Suprapubic skin (tissue), 4 donors: Measurements from ENCODE around the gene REN. TPM values are rescaled to one million over a fixed set of nuclear protein-coding genes. Genes with fewer than 3 reads are reported as not detected.

Experiments
- DNase-seq, 2 donors: peaks; one replicate each; pipeline ENCODE4 v3.0.0-alpha.2; 2019; ENCODE audit warnings: low spot score in 2 of 2
- H3K27ac ChIP-seq: fragments of 200-600 bp; sonication (generic); one replicate; pipeline ENCODE4 v1.5.1; 2019
- H3K27me3 ChIP-seq: fragments of 200-600 bp; sonication (generic); one replicate; pipeline ENCODE4 v1.5.1; 2019
- H3K36me3 ChIP-seq: fragments of 200-600 bp; sonication (generic); one replicate; pipeline ENCODE4 v1.5.1; 2019
- H3K4me1 ChIP-seq: fragments of 200-600 bp; sonication (generic); one replicate; pipeline ENCODE4 v1.5.1; 2019
- H3K4me3 ChIP-seq: fragments of 200-600 bp; sonication (generic); one replicate; pipeline ENCODE4 v1.5.1; 2019; ENCODE audit warnings: mild to moderate bottlenecking
- H3K9me3 ChIP-seq: fragments of 200-600 bp; sonication (generic); one replicate; pipeline ENCODE4 v1.5.1; 2019
- CTCF ChIP-seq, 2 donors: fragments of 200-600 bp in 1 of 2; fragments of 450-650 bp in 1 of 2; sonication (generic) in 1 of 2; IDR thresholded peaks; one replicate each; pipeline ENCODE4 v1.5.1; 2016 to 2019; ENCODE audit warnings: antibody characterized with exemption in 2 of 2, mild to moderate bottlenecking in 1 of 2, moderate library complexity in 1 of 2
- EP300 ChIP-seq: sonication (generic); formaldehyde crosslinking; IDR thresholded peaks from one replicate; pipeline ENCODE4 v1.6.1; 2017; ENCODE audit warnings: antibody characterized with exemption
- POLR2A ChIP-seq, 2 donors: fragments of 450-650 bp; IDR thresholded peaks; one replicate each; pipeline ENCODE4 v1.6.1; 2017; ENCODE audit warnings: antibody characterized with exemption in 2 of 2, mild to moderate bottlenecking in 2 of 2, moderate library complexity in 2 of 2
- POLR2AphosphoS5 ChIP-seq, 3 donors: sonication (generic); formaldehyde crosslinking; IDR thresholded peaks; one replicate each; pipeline ENCODE4 v1.6.1; 2017; ENCODE audit warnings: antibody characterized with exemption in 3 of 3
- WGBS: methylation state at CpG from one replicate; pipeline ENCODE4 v1.1.5; 2018; 5-methylcytosine and 5-hydroxymethylcytosine counted together
- total RNA-seq, 4 donors: library from RNA; depleted of rRNA; stranded (reverse); fragments of >200 nt; gene quantifications; one replicate each; pipeline ENCODE4 v1.1.0, GENCODE V29; 2016

REN gene
- total RNA-seq, 4 donors from 2014 or later, result 0.44 TPM; not detected in 3

- peak overlapping the region; percentile 77 for H3K4me3 ChIP-seq
- DNase-seq, result no peak
- TF ChIP-seq EP300 (no peak), POLR2AphosphoS5 (IDR thresholded peaks at IDR 0.05) (no peak), CTCF (IDR thresholded peaks at IDR 0.05) (no peak), POLR2A (IDR thresholded peaks at IDR 0.05) (no peak)
- H3K36me3 ChIP-seq, result no peaks in the 10 kb centered on the region
- no peaks in the 10 kb centered on the region for H3K9me3 ChIP-seq
- H3K27ac ChIP-seq, result peak overlapping the region; percentile 91
- H3K27me3 ChIP-seq, result no peaks in the 10 kb centered on the region
- WGBS, result 52% methylated on average over 13 of the region's 25 CpGs
- peaks cover 62% of the 10 kb centered on the region for H3K4me1 ChIP-seq
Observed at GRCh38 chr1:204152310-204153044, 13.7 kb downstream of the REN start.

- no peaks in the 10 kb centered on the region for H3K36me3 ChIP-seq
- no peaks in the 10 kb centered on the region for H3K9me3 ChIP-seq
- H3K27ac ChIP-seq, result peak within 1 kb of the TSS; percentile 91
- TF ChIP-seq EP300 (no peak), POLR2AphosphoS5 (IDR thresholded peaks at IDR 0.05) (peak in 1 of 3 donors; percentile 22)
- 2% methylated on average over 26 of the region's 94 CpGs for WGBS
- peak in 1 of 2 donors; percentile 88 for DNase-seq
- H3K4me1 ChIP-seq, result peaks cover 62% of the 10 kb centered on the region
- peak within 1 kb of the TSS; percentile 77 for H3K4me3 ChIP-seq
- H3K27me3 ChIP-seq, result no peaks in the 10 kb centered on the region
Observed at GRCh38 chr1:204151552-204152309, 14.4 kb downstream of the REN start, which contains the start of gene ETNK2. TSS of gene ETNK2 (minus strand) at chr1:204152044. CDS start at chr1:204151852, 192 bp downstream.

- Histone ChIP-seq H3K27me3 (no peaks in the 10 kb centered on the region), H3K36me3 (peaks cover 4% of the 10 kb centered on the region), H3K27ac (peak overlapping the region; percentile 91), H3K9me3 (no peaks in the 10 kb centered on the region), H3K4me3 (peak overlapping the region; percentile 77), H3K4me1 (peaks cover 62% of the 10 kb centered on the region)
- WGBS, result 10% methylated on average over 20 of the region's 33 CpGs
- no peak for DNase-seq
- no peak for TF ChIP-seq POLR2A (IDR thresholded peaks at IDR 0.05)
- peak in 1 of 3 donors; percentile 7 for TF ChIP-seq POLR2AphosphoS5 (IDR thresholded peaks at IDR 0.05)
Observed at GRCh38 chr1:204150702-204151551, 15.2 kb downstream of the REN start.

- Histone ChIP-seq H3K27me3 (no peaks in the 10 kb centered on the region), H3K27ac (peak overlapping the region; percentile 91), H3K4me1 (peaks cover 57% of the 10 kb centered on the region), H3K36me3 (peaks cover 9% of the 10 kb centered on the region), H3K9me3 (no peaks in the 10 kb centered on the region), H3K4me3 (peak overlapping the region; percentile 77)
- 66% methylated on average over 12 of the region's 16 CpGs for WGBS
- no peak for TF ChIP-seq CTCF (IDR thresholded peaks at IDR 0.05)
- no peak for TF ChIP-seq POLR2A (IDR thresholded peaks at IDR 0.05)
- TF ChIP-seq POLR2AphosphoS5 (IDR thresholded peaks at IDR 0.05), result peak in 1 of 3 donors; percentile 71
- no peak for TF ChIP-seq EP300
- no peak for DNase-seq
Observed at GRCh38 chr1:204149635-204150565, 16.2 kb downstream of the REN start.

GRCh38 chr1:204149107-204149506, 17.0 kb downstream of the REN start:
- DNase-seq, result no peak
- 75% methylated on average over 1 of the region's 2 CpGs for WGBS
- H3K27me3 ChIP-seq, result no peaks in the 10 kb centered on the region
- H3K4me3 ChIP-seq, result no peak overlapping the region
- peak overlapping the region; percentile 91 for H3K27ac ChIP-seq
- TF ChIP-seq CTCF (IDR thresholded peaks at IDR 0.05) (no peak), POLR2AphosphoS5 (IDR thresholded peaks at IDR 0.05) (no peak)
- H3K36me3 ChIP-seq, result peaks cover 9% of the 10 kb centered on the region
- H3K9me3 ChIP-seq, result no peaks in the 10 kb centered on the region
- H3K4me1 ChIP-seq, result peaks cover 51% of the 10 kb centered on the region
